ENCODE measurements around the gene MARCHF3.
A peak's percentile ranks its signal among the peaks of the same experiment; 100 is the strongest.

MARCHF3 gene

DNA sequence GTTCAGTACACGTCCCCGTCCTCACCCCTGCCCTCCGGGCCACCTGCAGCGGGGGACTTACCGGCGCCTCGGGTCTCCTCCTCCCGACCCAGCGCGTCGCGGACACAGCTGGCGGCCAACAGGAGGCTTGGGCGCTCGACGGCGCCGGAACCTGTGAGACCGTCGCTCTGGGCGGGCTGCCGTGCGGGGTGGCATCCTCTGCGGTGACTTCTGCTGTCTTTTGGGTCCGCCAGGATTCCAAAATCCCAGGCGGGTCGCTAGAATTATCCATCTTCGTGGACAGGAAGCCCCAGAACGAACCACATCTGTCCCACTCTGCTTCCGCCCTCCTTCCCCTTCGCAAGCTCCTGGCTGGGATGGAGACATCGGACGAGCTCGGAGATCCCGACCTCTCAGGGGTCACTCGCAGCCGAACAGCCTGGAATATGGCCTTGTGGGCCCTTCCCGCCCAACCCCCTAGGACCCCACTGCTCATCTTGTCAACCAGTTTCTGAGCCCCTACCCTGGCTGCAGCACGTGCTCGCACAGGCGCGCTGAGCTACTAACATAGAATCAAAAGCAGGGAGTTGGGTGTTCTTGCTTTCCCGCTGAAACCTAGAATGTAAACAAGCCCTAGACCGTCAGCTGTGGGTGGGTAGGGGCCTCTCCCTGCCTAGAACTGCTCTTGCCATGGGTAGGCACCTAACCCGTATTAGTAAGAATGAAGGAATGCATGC is 947 bp upstream of the MARCHF3 start:
- TF ChIP-seq CTCF (IDR thresholded peaks at IDR 0.05; ENCODE audit: low read length) (no peak), EZH2 (IDR thresholded peaks at IDR 0.05; ENCODE audit: borderline replicate concordance, low read length) (no peak)
- 0 out of 2 replicates have a peak, but pooled peaks cover 3% of the 10 kb centered on the region for H3K27me3 ChIP-seq (ENCODE audit: insufficient read depth, low read length)
- H3K4me2 ChIP-seq (ENCODE audit: low read length), result peak overlapping the region; percentile 98
- no peaks in the 10 kb centered on the region for H4K20me1 ChIP-seq (ENCODE audit: insufficient read depth, low read length)
- H3K9me2 ChIP-seq (ENCODE audit: low read depth, low read length), result no peaks in the 10 kb centered on the region
- peak overlapping the region; percentile 90 for H3K4me3 ChIP-seq (ENCODE audit: low read depth, low read length, poor library complexity, severe bottlenecking)
- H3K36me3 ChIP-seq (ENCODE audit: insufficient read depth, low read length), result no peaks in the 10 kb centered on the region
- no peaks in the 10 kb centered on the region for H3F3A ChIP-seq (ENCODE audit: insufficient read depth, low read length)
- no peak overlapping the region for H3K27ac ChIP-seq (ENCODE audit: low read depth, low read length, poor library complexity, severe bottlenecking)
- no peaks in the 10 kb centered on the region for H3K79me2 ChIP-seq (ENCODE audit: insufficient read depth, low read length)
- H2AFZ ChIP-seq (ENCODE audit: low read length), result peak overlapping the region; percentile 76
- no peaks in the 10 kb centered on the region for H3K9me3 ChIP-seq (ENCODE audit: low read length)
- peaks cover 19% of the 10 kb centered on the region for H3K4me1 ChIP-seq (ENCODE audit: insufficient read depth, low read length, severe bottlenecking)
- peak overlapping the region; percentile 78 for H3K9ac ChIP-seq (ENCODE audit: low read length)

- no peaks in the 10 kb centered on the region for H4K20me1 ChIP-seq (ENCODE audit: insufficient read depth, low read length)
- H3K79me2 ChIP-seq (ENCODE audit: insufficient read depth, low read length), result no peaks in the 10 kb centered on the region
- 0 out of 2 replicates have a peak, but pooled peaks cover 3% of the 10 kb centered on the region for H3K27me3 ChIP-seq (ENCODE audit: insufficient read depth, low read length)
- peak overlapping the region; percentile 78 for H3K9ac ChIP-seq (ENCODE audit: low read length)
- no peak for TF ChIP-seq EZH2 (IDR thresholded peaks at IDR 0.05; ENCODE audit: borderline replicate concordance, low read length)
- no peak for TF ChIP-seq CTCF (IDR thresholded peaks at IDR 0.05; ENCODE audit: low read length)
- H3K27ac ChIP-seq (ENCODE audit: low read depth, low read length, poor library complexity, severe bottlenecking), result no peak overlapping the region
- H3K9me2 ChIP-seq (ENCODE audit: low read depth, low read length), result no peaks in the 10 kb centered on the region
- peaks cover 19% of the 10 kb centered on the region for H3K4me1 ChIP-seq (ENCODE audit: insufficient read depth, low read length, severe bottlenecking)
- H2AFZ ChIP-seq (ENCODE audit: low read length), result no peak overlapping the region
- no peaks in the 10 kb centered on the region for H3F3A ChIP-seq (ENCODE audit: insufficient read depth, low read length)
- H3K36me3 ChIP-seq (ENCODE audit: insufficient read depth, low read length), result no peaks in the 10 kb centered on the region
- peak overlapping the region; percentile 98 for H3K4me2 ChIP-seq (ENCODE audit: low read length)
- H3K4me3 ChIP-seq (ENCODE audit: low read depth, low read length, poor library complexity, severe bottlenecking), result peak overlapping the region; percentile 90
- no peaks in the 10 kb centered on the region for H3K9me3 ChIP-seq (ENCODE audit: low read length)
Observed at GRCh38 chr5:127029581-127030258, 638 bp downstream of the MARCHF3 start.

DNA sequence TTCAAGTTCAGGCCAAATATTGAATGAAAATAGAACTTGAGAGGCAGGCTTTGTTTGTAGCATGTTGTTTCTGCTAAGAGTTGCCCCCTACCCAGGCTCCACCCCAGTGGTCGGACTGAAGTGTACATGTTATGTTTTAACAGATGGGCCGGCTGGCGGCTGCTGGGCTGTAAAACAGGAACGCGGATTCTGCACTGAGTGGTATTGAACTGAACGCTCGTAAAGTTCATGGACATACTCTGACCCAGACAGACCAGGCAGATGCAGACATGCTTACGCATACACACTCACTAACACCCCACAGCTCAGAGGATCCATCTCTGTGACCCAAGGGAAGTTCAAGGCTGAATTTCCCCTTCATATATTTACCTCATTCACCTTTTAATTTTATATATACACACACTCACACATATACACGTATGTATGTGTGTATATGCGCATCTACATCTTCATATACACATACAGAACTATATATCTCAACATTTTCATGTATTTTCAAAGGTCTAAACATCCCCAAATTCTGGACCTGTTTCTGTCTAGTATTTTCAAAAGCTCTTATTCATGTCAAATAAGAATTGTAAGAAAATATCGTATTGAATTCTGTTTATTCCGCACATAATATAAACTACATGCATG is 1.4 kb downstream of the MARCHF3 start:
- Histone ChIP-seq H3K9ac (ENCODE audit: low read length) (no peak overlapping the region; the same call in 1 of the 2 replicates), H3K9me2 (ENCODE audit: low read depth, low read length) (no peaks in the 10 kb centered on the region), H3K4me1 (ENCODE audit: insufficient read depth, low read length, severe bottlenecking) (peaks cover 19% of the 10 kb centered on the region), H3K9me3 (ENCODE audit: low read length) (no peaks in the 10 kb centered on the region), H2AFZ (ENCODE audit: low read length) (no peak overlapping the region), H3F3A (ENCODE audit: insufficient read depth, low read length) (no peaks in the 10 kb centered on the region), H3K4me2 (ENCODE audit: low read length) (peak overlapping the region; percentile 98), H3K27ac (ENCODE audit: low read depth, low read length, poor library complexity, severe bottlenecking) (no peak overlapping the region), H3K36me3 (ENCODE audit: insufficient read depth, low read length) (no peaks in the 10 kb centered on the region), H4K20me1 (ENCODE audit: insufficient read depth, low read length) (no peaks in the 10 kb centered on the region), H3K27me3 (ENCODE audit: insufficient read depth, low read length) (0 out of 2 replicates have a peak, but pooled peaks cover 3% of the 10 kb centered on the region), H3K4me3 (ENCODE audit: low read depth, low read length, poor library complexity, severe bottlenecking) (peak overlapping the region; percentile 90), H3K79me2 (ENCODE audit: insufficient read depth, low read length) (no peaks in the 10 kb centered on the region)
- TF ChIP-seq EZH2 (IDR thresholded peaks at IDR 0.05; ENCODE audit: borderline replicate concordance, low read length), result no peak
- TF ChIP-seq CTCF (IDR thresholded peaks at IDR 0.05; ENCODE audit: low read length), result no peak

Data from OCI-LY1 (cell line).